ENCODE results near the gene PYGM. TPM values are rescaled to one million over a fixed set of nuclear protein-coding genes. Genes with fewer than 3 reads are reported as not detected.

PYGM gene
- polyA plus RNA-seq, 1 donor: 300 TPM

DNA sequence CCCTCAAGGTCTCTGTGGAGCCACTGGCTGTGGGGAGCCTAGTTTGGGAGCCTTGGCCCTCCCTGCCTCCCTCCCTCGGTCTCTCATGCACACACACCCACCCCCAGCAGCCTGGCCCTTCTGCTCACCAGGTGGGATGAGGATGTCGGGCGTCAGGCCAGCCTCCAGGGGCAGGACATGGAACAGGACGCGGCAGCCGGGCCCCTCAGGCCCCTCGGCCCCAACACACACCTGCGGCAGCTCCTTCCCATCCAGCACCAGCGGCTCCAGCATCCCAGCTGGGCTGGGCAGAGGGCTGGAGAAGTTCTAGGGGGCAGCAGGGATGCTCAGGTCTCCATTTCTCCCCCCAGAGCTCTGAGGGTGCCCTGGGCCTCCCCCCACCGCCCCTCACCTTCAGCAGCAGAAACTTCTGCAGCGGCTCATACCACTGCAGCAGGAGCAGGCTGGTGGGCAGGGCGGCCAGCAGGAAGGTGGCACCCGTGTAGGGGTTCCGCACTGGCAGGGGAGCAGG, 32.1 kb upstream of the PYGM start:
- DNase-seq: no peak

DNA sequence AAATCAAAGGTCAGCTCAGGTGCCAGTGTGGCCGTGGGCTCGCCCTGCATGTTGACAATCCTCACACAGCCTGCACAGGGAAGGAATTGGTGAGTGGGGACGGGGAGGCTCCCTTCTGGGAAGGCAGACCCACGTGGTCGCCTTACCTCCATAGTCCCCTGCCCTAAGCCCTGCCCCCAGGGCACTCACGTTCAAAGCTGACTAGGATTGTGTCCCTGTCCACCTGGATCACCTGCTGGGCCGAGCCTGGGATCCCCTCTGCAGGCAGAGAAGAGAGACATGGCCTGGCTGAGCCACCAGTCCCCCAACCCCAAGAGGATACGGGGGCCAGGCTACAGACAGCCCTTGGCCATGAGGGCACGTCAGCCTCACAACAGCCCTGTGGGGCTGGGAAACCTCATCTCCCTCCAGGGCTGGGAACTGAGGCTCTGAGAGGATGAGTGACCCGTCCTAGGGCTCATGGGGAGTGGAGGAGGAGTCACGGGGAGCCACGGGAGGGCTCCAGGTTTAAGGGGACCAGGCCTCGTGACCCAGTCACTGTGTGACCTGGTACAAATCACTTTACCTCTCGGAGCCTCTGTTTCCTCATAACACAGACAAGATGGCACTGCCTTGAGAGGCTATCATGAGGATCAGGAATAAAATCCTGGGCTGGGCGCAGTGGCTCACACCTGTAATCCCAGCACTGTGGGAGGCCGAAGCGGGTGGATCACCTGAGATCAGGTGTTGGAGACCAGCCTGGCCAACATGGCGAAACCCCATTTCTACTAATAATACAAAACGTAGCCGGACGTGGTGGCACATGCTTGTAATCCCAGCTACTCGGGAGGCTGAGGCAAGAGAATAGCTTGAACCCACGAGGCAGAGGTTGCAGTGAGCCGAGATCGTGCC, 30.7 kb upstream of the PYGM start:
- no peak for DNase-seq

DNA sequence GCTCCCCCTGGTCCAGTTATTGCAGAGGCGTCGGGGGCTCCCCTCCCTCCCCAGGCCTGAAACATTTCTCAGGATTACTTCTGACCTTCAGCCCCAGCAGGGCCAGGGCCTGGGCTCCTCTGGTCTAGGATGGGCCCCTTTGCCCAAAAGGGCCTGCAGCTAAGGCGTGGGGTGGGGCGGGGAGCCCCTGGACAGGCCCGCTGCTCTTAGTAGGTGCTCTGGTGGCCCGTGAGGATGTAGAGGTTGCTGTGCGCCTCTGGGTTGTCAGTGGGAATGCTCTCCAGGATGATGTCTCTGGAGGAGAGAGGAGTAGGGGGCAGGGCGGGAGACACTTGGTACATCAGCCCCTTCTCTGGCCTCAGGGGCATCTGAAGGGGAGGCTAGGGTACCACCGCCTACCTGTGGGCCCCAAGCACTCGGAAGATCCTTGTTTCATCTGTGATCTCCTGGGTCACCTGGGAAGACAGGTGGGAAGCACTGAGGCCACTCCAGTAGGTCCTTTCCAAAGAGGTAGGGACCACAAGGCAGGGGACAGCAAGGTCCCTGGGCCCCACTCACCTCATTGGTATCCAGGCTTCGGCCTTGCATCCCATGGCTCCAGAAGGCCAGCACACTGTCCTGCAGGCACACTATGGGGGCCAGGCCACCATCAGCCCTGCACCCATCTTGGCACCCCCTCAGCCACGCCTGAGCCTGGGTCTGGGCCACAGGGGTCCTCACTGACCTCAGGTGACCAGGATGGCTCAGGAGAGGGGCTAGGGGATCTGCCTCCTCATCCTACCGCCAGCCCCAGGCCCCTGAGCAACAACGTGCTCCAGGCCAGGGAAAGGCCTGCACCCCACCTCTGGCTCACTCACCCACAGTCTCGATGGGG, 29.8 kb upstream of the PYGM start:
- no peak for DNase-seq

DNA sequence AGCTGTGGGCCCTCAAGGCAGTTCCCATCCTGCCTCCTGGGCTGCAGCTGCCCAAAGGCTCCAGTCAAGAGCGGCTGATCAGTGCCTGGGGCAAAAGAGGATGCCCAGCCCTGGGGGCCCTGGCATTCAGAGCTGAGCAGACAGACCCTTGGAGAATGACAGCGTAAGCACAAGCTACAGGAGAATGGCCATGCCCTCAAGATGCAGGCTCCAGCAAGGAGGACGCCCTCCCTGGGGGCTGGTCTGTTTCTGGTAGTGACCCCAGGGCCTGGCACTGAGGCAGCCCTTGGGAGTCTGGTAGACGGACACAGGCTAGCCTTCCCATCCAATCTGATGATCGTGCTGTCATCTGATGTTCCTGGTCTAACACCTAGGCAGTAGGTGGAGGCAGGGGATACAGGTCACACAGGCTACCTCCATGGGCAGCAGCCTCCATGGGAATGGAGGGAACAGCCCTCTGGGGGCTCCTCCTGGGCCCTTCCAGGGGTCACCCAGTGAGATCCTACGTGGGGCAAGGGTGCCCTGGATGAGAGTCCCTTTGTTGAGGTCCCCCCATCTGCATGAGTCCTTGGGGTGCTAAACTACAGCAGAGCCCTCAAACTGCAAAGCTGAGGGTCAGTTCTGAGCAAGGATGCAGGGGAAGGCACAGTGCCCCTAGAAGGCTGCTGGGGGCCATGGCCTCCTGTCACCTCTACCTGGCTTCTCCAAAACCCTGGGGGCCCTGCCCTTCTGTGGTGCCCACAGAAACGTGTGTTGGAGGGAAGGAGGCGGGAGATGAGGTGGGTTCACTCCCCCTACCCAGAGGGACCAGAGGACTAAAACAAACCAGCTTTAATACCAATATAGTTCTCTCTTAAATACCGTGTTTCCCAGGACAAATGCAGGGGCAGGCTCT, 28.8 kb upstream of the PYGM start:
- no peak for DNase-seq

DNA sequence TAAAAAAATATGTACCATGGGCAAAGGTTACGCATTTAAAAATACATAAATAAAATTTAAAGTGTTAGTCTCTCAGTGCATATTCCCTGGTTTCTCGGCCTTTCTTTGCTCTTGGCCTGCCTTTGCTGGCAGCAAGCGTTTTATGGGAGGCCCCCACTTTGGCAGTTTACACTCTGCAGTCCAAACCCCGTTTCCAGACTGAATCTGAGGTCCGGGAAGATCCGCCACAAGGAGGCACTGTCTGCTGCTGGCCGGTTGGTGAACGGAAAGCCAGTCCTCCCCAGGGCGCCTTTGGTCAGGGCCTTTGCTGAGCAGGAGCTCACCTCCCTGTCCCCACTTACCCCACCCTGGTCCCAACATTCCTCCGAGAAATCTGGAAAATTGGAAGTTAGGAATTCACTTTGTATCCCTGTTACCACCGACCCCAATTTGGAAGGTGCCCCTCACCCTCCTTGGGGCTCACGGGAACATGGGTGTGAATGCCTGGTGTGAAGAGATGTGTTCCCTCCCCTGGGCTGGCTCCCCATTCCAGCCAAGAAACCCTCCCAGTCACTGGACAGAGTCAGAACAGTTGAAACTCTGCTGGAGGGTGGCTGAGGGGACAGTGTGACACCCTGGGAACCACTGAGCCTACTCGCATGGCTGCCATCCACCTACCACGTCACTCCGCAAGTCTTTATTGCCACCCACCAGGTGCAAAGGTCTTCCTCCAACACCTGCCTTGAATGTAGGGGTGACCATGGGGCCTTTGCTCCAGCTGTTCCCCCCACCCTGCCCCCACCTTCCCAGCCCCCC, 27.9 kb upstream of the PYGM start:
- DNase-seq: no peak

DNA sequence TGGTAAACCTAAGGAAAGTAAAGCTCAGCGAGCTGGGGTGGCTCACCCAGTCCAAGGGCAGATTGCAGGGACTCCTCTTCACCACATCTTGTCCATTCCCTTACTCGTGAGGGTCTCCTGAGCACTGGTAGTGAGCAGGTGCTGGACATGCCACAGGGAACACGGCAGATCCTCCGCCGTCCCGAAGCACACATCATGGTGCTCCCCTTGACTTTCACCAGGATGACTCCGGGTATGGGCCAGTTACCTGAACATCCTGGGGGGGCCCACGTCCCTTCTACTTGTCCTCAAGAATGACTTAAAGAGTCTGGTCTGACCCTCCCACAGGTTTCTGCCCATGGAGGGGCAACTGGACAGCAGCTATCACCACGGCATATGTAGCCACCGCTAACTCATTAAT, 26.5 kb upstream of the PYGM start:
- DNase-seq: no peak

DNA sequence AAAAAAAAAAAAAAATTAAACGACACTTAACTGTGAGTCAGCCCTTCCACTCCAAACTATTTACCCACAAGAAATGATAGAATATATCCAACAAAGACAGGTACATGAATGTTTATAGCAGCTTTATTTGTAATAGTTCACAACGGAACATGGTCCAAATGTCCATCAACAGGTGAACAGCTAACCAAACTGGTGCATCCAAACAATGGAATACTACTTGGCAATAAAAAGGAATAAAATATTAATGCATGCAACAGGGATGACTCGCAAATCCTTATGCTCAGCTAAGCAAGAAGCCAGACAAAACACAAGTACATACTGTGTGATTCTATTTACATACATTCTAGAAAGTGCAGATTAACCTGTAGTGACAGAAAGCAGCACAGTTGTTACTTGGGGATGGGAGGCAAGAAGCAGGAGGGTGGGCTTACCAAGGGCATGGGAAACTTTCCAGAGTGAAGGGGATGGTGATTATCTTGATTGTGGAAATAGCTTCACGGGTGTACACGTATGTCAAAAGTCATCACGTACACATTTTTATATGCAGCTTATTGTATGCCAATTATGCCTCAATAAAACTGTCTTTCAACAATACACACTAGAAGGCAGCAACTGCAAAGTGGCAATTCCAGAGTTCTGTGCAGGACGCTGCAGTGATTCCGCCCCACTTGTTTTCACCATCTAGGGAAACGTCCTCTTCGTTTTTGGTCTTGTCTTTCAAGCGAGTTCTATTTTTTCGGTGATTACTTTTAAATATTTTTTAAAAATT, 25.2 kb upstream of the PYGM start:
- DNase-seq: no peak

DNA sequence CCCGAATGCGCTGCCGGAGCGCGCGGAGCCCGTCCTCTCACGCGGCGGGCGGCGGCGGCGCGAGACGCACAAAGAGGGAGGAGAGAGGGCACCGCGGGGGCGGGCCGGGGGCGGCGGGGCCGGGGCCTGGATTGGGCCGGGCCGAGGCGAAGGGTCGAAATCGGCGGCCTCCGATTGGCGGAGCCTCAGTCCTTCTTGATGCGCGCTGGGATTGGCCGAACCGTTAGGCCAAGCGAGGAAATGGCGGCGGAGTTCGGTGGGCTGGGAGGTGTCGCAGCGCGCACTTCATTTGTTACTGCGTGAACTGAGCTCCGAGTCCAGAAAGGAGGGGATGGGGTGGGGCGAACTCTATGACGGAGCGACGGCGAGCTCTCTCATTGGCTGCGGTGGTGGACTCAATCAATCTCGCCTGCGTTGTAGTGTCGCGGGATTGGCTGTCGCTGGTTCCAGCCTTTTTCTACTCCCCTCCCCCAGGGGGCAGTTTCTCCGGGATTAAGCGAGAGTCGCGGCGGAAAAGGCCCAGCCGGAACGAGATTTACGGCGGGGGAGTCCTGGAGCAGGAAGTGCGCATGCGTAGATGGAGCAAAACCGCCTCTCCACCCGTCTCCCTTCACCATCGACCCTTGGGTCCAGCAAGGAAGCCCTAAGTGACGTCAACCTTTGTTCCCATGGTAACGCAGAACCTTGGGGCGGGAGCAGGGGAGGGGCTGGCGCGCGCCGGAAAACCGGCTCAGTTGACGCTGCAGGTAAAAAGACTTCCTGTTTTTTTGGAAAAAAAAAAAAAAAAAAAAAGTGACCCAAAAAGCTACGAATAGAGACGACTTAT, 18.9 kb upstream of the PYGM start, which contains the start of gene SF1:
Gene SF1, minus strand, starts transcription at position 70 of the 826 bp plus-strand sequence. CDS start 150 bp downstream, outside the sequence.
- DNase-seq: peak; percentile 99

DNA sequence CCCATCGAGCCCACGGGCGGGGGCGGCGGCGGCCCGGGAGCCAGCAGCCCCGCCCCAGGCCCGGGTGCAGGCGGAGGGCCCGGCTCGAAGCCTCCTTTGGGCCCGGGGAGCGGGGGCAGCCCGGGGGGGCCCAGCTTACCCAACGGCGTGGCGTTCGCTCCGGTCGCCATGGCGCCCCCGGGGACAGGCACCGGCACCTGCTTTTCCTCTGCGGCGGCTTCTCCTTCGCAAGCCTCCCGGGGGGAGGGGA, 18.4 kb upstream of the PYGM start:
- DNase-seq: no peak

DNA sequence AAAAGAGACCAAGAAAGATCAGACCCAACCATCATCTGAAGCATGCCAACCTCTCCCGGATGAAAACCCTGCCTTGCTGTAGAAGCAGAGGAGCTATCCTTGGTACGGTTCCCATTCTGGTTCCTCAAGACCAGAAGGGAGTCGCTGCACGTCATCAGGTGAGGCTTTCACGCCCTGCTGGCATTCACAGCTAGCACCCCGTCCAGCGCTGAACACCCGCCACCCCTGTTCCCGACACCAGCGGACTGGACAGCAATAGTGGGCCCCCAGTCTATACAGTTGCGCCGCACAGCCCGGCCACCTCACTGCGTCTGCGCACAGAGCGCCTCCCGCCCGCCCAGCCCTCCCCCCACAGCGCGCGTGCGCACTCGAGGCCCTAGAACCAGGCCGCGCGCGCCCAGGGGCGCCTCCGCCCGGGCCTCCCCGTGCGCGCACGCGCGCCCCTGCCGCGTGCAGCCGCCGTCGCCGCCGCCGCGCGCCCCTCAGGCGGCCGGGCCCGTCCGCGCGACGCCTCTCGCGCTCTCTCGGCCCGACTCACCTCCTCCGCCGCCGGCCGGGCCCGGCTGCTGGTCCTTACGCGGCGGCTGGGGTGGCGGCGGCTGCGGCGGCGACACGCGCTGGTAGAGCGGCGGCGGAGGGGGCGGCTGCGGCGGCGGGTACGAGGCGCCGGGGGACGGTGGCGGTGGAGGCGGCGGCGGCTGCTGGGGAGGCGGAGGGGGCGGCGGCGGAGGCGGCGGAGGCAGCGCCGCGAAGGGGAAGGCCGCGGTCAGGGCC, 17.9 kb upstream of the PYGM start:
- DNase-seq: peak; percentile 96

DNA sequence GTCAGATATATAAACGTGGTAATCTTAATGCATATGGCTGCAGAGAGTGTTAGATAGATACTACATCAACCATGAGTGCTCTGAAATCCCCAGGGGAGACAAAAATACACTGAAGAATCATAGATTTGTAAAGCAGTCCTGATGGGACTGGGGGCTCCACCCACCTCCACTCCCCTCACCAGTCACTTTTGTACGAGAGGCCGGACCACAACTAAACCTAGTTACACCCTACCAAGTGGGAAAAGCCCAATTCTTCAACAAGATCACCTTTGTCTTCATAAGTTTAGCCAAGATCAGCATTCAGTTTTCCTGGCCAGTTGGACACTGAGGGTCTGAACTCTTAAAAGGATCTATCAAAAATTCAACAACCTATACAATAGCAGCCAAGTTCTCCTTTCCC, 17.1 kb upstream of the PYGM start:
- no peak for DNase-seq

DNA sequence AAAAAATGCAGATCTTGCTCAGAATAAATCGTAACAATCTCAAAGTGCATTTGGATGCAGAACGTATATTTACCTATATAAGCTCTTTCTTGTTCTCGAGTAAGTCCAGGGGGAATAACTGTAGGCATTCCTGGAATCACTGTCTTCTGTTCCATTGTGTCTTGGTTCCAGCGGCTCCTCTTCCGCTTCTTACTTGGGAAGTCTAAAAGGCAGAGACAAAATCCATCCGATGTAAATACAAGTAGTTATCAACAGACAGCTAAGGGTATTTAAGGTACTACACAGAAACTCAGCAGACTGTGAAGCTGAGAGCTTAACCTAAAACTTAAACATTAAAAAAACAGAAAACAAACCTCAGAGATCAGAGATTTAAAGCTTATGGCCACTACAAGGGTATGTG, 16.7 kb upstream of the PYGM start:
- DNase-seq: no peak

DNA sequence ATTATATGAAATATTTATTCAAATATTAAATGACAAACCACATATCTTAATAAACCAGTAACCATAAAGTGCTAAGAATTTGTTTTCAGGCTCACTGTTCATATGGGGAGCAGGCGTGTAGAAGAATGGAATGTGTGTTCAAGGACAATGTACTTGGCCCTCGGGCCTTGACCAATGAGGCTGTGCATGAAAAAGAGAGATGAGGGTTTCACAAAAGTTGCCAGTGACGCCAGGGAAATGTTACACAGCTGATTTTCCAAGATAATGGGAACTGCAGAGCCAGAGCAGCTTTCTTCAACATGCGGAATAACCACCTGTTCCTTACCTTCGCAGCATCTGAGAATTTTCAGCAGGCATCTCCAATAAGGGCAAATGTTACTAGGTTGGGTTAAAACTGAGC, 14.4 kb upstream of the PYGM start:
- no peak for DNase-seq

DNA sequence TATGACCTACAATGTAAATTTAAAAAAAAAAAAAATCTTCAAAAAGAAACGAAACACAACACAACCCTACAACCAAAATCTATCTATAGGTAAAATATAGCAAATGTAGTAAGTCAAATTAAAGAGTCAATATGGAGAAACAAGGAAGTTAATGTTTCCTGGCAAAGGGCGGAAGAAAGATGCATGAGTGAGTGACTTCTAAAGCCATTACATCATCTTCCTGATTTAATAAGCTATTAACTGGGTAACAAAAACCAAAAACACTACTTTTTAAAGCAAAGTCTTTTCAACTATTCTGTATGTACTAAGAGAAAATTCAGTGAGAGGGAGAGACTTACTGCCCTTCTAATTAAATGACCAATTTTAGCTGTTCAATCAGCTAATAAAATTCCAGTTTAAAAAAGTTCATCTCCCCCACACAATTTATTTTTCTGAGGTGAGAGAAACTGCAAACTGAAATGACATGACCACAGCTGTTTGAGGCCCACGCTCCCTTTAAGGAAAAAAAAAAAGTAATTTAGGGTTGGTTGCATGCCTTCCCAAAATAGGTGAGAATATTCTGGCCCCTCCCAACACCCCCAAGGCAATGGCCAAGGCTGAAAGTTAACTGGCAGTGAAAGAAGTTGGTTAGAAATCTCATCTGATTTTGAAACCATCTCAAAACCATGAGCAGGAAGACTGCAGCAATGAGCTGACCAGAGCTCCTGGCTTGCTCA, 12.7 kb upstream of the PYGM start:
- no peak for DNase-seq

DNA sequence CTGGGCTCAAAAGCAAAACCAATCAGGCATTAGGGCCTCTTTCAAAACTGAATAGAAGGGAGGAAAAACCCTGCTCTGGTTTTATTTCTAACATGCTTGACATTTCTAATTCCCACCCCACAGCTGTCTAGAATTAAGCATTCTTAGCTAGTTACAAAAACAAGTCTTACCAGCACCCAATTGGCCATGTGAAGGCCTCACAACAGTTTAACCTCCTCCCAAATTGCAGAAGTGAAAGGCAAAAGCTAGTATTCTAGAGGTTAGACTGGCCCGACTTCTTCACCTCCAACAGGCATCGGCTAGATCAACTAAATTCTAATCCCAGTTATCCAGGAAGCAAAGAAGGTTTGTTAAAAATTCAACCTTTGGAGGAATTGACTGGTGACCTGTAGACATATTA, 12.1 kb upstream of the PYGM start:
- no peak for DNase-seq

DNA sequence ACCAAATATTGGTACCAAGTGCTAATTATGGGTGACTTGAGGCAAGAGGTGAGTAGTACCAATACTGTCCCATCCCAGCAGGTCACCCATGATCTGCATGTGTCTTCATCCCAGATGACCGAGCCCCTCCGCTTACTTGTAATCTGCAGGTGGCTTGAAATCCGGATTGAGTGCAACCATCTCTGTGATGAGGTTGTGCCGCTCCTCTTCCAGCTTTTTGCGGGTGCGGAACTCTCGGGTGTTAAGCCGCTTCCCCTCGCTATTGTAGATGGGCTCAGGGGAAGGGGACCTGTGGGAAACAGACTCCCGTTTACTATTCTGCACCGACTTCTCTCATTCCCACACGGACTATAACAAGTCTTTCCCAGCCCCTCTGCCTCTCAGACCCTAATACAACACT, 10.3 kb upstream of the PYGM start:
- DNase-seq: no peak

DNA sequence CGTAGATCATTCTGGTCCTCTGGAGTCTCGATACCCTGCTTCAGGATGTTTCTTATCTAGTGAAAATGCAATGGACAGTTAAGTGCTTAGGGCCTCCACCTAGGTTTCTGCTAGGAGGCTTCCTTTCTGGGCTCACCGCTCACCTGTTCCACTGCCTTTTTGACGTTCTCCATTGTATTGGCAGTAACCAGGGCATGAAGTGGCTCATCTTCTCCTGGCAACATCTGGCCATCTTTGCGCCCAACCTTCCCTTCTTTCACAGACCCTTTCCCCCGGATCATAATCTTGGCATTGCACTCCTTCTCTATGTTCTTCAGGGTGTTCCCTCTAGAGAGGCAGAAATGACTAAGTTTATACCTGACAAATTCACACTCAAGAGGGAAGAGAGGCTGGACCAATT, 9.5 kb upstream of the PYGM start:
- DNase-seq: no peak

DNA sequence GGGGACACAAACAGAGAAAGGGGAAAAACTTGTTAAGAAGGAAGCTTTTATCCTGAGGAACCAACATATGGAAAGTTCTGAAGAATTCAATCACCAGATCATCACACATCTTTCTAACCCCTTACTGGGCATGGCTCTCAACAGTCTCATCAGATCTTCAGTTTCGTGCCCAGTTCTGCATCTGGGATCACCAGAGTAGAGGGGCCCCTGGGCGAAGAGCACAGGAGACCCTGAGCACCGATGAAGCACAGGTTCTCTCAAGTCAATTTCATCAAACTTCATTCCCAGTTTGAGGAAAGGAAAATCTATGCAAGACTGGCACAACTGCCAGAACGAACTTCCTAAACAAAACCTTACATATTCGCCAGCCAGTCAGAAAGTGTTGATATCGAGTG, 8.5 kb upstream of the PYGM start:
- DNase-seq: no peak

All from hindlimb muscle (tissue), 1 donor.